Measurements from ENCODE around the gene ZNF423. TPM values are rescaled to one million over a fixed set of nuclear protein-coding genes. Genes with fewer than 3 reads are reported as not detected.

ZNF423 gene
- total and polyA plus RNA-seq, 10 donors = 0.36 to 7.0 (median 3.7) TPM

DNA sequence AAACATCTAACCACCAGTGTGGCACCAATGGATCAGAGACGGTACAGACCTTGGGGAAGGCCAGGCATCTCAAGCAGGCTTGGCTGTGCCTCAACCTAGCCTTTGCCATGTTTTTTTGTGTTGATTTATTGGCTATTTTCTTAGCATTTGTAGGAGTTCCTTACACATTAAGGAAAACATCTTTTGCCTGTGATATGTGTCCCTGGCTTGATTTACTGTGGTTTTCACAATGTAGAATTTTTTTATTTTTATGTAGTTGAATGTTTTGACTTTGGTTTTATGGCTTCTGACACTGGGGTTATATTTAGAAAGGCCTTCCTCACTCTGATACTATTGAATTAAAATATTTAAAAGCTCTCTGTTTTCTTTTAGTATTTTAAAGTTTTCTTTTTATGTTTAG is 132.6 kb downstream of the ZNF423 start:
- no peak for DNase-seq
- intact Hi-C loops (cut with DNase I; ENCODE audit: low total_unique reads) = no loop called here
- Histone ChIP-seq H3K4me3 (no peak overlapping the region), H3K4me1 (no peaks in the 10 kb centered on the region), H3K9me3 (no peaks in the 10 kb centered on the region), H3K36me3 (no peaks in the 10 kb centered on the region), H3K27me3 (replicated peaks in 1 of 7) (no peaks in the 10 kb centered on the region), H3K27ac (no peak overlapping the region)
- TF ChIP-seq POLR2A (IDR thresholded peaks at IDR 0.05) (no peak), POLR2AphosphoS5 (IDR thresholded peaks at IDR 0.05) (no peak), CTCF (IDR thresholded peaks at IDR 0.05 in 8 of 11, conservative IDR thresholded peaks at IDR 0.05 in 3 of 11) (no peak)
- 82 to 92% (median 87%) methylated on average over 1 of the region's 1 CpG for WGBS, 5 donors

GRCh38 chr16:49720225-49720624 is 135.7 kb downstream of the ZNF423 start:
- no peak overlapping the region for H3K27ac ChIP-seq
- H3K4me3 ChIP-seq = no peak overlapping the region
- no peaks in the 10 kb centered on the region for H3K27me3 ChIP-seq (replicated peaks in 1 of 7)
- H3K36me3 ChIP-seq = no peaks in the 10 kb centered on the region
- no peak for DNase-seq
- H3K4me1 ChIP-seq = no peaks in the 10 kb centered on the region
- intact Hi-C loops (cut with DNase I; ENCODE audit: low total_unique reads) = no loop called here
- no peak for TF ChIP-seq POLR2A (IDR thresholded peaks at IDR 0.05)
- no peak for TF ChIP-seq CTCF (IDR thresholded peaks at IDR 0.05 in 8 of 11, conservative IDR thresholded peaks at IDR 0.05 in 3 of 11)
- TF ChIP-seq POLR2AphosphoS5 (IDR thresholded peaks at IDR 0.05) = no peak
- H3K9me3 ChIP-seq = no peaks in the 10 kb centered on the region
- 79 to 92% (median 83%) methylated on average over 3 of the region's 3 CpGs for WGBS, 5 donors

GRCh38 chr16:49717689-49718088 is 138.2 kb downstream of the ZNF423 start:
- H3K4me3 ChIP-seq = no peak overlapping the region
- H3K27me3 ChIP-seq (replicated peaks in 1 of 7) = no peaks in the 10 kb centered on the region
- intact Hi-C loops (cut with DNase I; ENCODE audit: low total_unique reads) = no loop called here
- H3K27ac ChIP-seq = no peak overlapping the region
- H3K36me3 ChIP-seq = no peaks in the 10 kb centered on the region
- WGBS, 5 donors = 90 to 97% (median 93%) methylated on average over 4 of the region's 4 CpGs
- no peaks in the 10 kb centered on the region for H3K9me3 ChIP-seq
- DNase-seq = no peak
- TF ChIP-seq POLR2A (IDR thresholded peaks at IDR 0.05) (no peak), POLR2AphosphoS5 (IDR thresholded peaks at IDR 0.05) (no peak), CTCF (IDR thresholded peaks at IDR 0.05 in 8 of 11, conservative IDR thresholded peaks at IDR 0.05 in 3 of 11) (no peak)
- H3K4me1 ChIP-seq = no peaks in the 10 kb centered on the region

DNA sequence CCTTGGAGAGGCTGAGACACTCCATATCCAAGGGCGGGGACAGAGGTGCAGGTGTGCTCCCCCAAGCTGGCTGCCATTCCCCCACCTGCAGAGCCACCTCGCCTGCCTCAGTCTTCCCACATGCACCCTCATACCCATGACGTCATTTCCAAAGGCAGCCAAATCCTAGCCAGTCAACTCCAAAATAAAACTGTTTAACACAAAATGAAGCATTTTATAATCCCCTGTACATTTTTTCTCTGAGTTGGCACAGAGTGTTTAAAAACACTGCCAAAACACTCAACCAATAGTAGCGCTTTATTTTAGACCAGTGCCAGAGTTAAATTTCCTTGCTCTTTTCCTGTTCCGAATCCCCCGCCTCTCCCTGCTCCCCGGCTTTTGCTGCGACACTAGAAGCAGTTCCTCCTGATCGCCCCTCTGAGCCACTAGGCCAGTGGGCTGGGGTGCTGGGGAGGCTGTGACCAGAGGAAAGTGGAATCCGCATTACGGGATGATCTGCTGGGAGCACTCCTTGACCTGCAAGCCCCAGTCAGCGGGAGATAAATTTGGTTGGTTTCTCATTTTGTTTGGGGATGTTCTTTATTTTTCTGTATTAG is 139.5 kb downstream of the ZNF423 start:
- intact Hi-C loops (cut with DNase I; ENCODE audit: low total_unique reads) = no loop called here
- WGBS, 5 donors = 69 to 84% (median 75%) methylated on average over 12 of the region's 12 CpGs
- H3K4me1 ChIP-seq = no peaks in the 10 kb centered on the region

More for the DNA sequence above, 139.5 kb downstream of the ZNF423 start:
- H3K9me3 ChIP-seq = no peaks in the 10 kb centered on the region
- no peaks in the 10 kb centered on the region for H3K27me3 ChIP-seq (replicated peaks in 1 of 7)
- DNase-seq = no peak
- no peak overlapping the region for H3K4me3 ChIP-seq
- no peak overlapping the region for H3K27ac ChIP-seq
- H3K36me3 ChIP-seq = no peaks in the 10 kb centered on the region
- no peak for TF ChIP-seq POLR2AphosphoS5 (IDR thresholded peaks at IDR 0.05)
- no peak for TF ChIP-seq POLR2A (IDR thresholded peaks at IDR 0.05)
- no peak for TF ChIP-seq CTCF (IDR thresholded peaks at IDR 0.05 in 8 of 11, conservative IDR thresholded peaks at IDR 0.05 in 3 of 11)
